ENCODE data around the gene ABLIM2. TPM values are rescaled to one million over a fixed set of nuclear protein-coding genes. Genes with fewer than 3 reads are reported as not detected.

The ABLIM2 gene
- total RNA-seq, 1 donor from 2014 or later = 3.6 TPM

- no peak for DNase-seq (ENCODE audit: low spot score)
- no peak for ATAC-seq
These were observed 68.3 kb downstream of the ABLIM2 start for GRCh38 chr4:8090312-8090711.

GRCh38 chr4:8089862-8090261, 68.8 kb downstream of the ABLIM2 start:
- DNase-seq (ENCODE audit: low spot score) (no peak), ATAC-seq (no peak)

- no peak for ATAC-seq
- no peak for DNase-seq (ENCODE audit: low spot score)
These were observed 69.6 kb downstream of the ABLIM2 start for GRCh38 chr4:8088966-8089491.

GRCh38 chr4:8087921-8088495, 70.6 kb downstream of the ABLIM2 start:
- ATAC-seq (no peak), DNase-seq (ENCODE audit: low spot score) (no peak)

- ATAC-seq (no peak), DNase-seq (ENCODE audit: low spot score) (no peak)
These were observed 71.7 kb downstream of the ABLIM2 start for GRCh38 chr4:8086783-8087445.

- ATAC-seq = no peak
These were observed 73.0 kb downstream of the ABLIM2 start for GRCh38 chr4:8085491-8086117.

GRCh38 chr4:8084712-8085490, 73.7 kb downstream of the ABLIM2 start:
- ATAC-seq = no peak
- DNase-seq (ENCODE audit: low spot score) = no peak

More at GRCh38 chr4:8085491-8086117, 73.0 kb downstream of the ABLIM2 start:
- no peak for DNase-seq (ENCODE audit: low spot score)

GRCh38 chr4:8084031-8084660, 74.5 kb downstream of the ABLIM2 start:
- no peak for ATAC-seq
- DNase-seq (ENCODE audit: low spot score) = no peak

GRCh38 chr4:8083086-8083825, 75.4 kb downstream of the ABLIM2 start:
- ATAC-seq (no peak), DNase-seq (ENCODE audit: low spot score) (no peak)

- ATAC-seq = no peak
- DNase-seq (ENCODE audit: low spot score) = no peak
These were observed 76.0 kb downstream of the ABLIM2 start for GRCh38 chr4:8082517-8083055.

GRCh38 chr4:8081621-8082516, 76.7 kb downstream of the ABLIM2 start:
- ATAC-seq = no peak
- DNase-seq (ENCODE audit: low spot score) = no peak

GRCh38 chr4:8081171-8081570, 77.4 kb downstream of the ABLIM2 start:
- no peak for DNase-seq (ENCODE audit: low spot score)
- no peak for ATAC-seq

- ATAC-seq (no peak), DNase-seq (ENCODE audit: low spot score) (no peak)
These were observed 77.9 kb downstream of the ABLIM2 start for GRCh38 chr4:8080754-8081065.

- DNase-seq (ENCODE audit: low spot score) (no peak), ATAC-seq (no peak)
These were observed 78.5 kb downstream of the ABLIM2 start for GRCh38 chr4:8079916-8080753.

GRCh38 chr4:8079031-8079885, 79.4 kb downstream of the ABLIM2 start:
- DNase-seq (ENCODE audit: low spot score) (no peak), ATAC-seq (peak; percentile 28)

GRCh38 chr4:8078610-8079015, 80.0 kb downstream of the ABLIM2 start:
- DNase-seq (ENCODE audit: low spot score) (no peak), ATAC-seq (no peak)

- ATAC-seq (no peak), DNase-seq (ENCODE audit: low spot score) (no peak)
These were observed 80.5 kb downstream of the ABLIM2 start for GRCh38 chr4:8078109-8078494.
